Measurements from ENCODE around the gene ANKRD18A. TPM values are rescaled to one million over a fixed set of nuclear protein-coding genes. Genes with fewer than 3 reads are reported as not detected.
"Not testable (repeated sequence)": the region's sequence is repeated elsewhere in the genome, so short reads cannot be mapped to it uniquely, and the experiment has no call there.

Gene ANKRD18A
- polyA plus RNA-seq, 1 donor, result 5.3 TPM

- DNase-seq, result no peak
These were observed 9.1 kb upstream of the ANKRD18A start for GRCh38 chr9:38629511-38629910.

- DNase-seq, result no peak
These were observed 5.6 kb upstream of the ANKRD18A start for GRCh38 chr9:38626006-38626405.

- no peak for DNase-seq
These were observed 2.6 kb upstream of the ANKRD18A start for GRCh38 chr9:38622951-38623350.

- peak; percentile 39 for DNase-seq
These were observed 1.9 kb upstream of the ANKRD18A start for GRCh38 chr9:38622288-38622674.

DNA sequence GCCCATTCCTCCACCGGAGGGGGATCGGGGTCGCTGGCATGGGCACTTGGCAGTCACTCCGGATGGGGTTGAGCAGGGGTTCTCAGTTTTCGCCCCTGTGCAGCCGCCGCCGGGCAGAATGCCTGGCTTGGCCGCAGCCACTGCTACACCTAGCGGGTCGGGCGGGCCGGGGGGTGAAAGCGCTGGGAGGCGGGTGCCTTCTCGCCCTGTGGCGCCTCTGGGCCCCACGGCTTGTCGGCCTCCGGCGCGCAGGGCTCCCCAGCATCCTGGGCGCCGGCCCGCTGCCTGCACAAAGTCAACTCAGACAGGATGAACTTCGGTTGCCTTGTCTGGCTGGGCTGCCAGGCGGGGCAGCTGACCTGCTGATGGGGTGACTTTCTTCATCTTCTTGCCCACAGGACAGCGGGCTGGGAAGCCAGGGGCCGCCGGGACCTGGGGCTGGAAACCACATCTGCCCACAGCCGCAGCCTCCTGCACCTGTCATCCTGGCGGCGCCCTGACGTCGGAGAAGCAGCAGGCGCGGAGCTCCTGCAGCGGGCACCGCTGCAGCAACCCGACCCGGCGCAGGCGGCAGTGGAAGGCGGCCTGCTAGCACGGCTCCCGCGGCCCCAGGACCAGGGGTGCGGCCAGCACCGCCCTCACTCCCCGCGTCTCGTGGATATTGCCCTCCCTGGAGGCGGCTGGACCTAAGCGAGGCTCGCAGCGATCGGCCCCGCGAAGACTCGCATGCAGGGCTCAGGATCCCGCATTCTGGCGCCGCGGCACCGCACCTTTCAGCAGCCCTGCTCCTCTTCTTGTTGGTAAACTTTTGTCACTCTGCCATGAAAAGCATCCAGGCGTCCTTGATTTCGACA lies 1.3 kb upstream of the ANKRD18A start:
- peak; percentile 13 for DNase-seq

DNA sequence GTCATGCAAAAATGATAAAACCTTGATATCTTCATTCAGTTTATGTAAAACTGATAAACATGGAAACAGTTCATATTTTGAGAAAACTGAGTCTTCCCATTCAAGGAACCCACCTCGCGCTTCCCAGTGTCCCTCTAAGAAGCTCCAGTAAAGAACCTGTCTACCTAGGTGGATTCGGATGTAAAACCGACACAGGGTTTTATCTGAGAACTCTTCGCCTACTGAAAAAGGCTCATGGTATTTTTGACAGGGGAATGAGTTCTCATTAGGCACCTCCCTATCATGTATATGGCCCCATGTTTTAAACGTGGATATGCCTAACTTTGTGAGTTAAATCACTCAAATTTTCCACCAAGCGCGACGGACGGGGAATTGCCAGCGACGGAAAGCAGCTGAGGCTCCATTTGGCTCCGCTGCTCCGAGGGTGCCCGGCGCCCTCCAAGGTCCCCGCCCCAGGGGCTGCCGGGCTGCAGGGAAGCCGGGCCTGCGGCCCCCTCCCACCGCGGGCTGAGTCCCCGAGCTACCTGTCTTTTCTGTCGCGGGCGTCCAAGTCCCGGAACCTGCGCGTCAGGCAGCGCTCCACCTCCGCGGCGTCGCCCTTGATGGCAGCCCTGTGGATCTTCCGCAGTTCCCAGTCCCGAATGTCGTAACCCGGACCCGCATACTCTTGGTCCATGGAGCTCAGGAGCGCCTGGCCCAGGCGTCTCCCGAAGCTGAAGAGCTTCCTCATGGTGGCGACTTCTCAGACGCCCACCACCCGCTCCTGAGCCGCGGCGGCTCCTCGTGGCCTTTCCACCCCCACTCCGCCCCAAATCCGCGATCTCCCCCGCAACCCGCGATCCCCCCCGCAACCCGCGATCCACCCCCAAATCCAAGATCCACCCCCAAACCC lies 594 bp downstream of the ANKRD18A start:
- peak; percentile 6 for DNase-seq

DNA sequence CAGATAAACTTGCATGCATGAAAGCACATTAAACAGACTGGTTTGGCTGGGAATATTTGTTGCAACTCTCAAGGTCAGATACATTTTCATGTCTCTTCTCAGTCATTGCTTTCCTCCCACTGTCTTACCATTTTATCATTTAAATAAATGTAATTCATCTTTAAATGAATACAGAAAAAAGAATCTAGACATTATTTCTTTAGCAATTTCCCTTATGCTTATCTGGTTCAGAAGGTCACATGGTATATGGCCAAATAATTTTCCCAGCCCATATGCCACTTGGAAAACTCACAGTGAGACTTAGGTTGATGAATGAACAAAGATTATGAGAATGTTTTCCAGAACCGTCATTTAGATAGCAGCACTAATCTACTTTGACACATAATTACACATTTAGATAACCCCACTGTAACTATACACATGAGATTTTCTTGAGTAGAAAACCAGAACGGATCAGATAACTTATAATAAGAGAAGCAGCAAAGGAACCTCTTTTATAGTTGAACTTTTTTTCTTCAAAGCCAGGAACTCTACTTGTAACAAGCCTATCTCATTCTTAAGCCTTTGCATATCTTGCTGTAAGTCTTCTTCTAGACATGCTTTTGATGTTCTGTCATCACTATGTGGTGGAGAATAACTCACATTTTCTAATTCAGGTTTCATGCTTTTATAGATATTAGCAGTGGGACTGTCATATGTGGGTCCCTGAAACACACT lies 22.2 kb downstream of the ANKRD18A start:
- DNase-seq, result not testable (repeated sequence)

DNA sequence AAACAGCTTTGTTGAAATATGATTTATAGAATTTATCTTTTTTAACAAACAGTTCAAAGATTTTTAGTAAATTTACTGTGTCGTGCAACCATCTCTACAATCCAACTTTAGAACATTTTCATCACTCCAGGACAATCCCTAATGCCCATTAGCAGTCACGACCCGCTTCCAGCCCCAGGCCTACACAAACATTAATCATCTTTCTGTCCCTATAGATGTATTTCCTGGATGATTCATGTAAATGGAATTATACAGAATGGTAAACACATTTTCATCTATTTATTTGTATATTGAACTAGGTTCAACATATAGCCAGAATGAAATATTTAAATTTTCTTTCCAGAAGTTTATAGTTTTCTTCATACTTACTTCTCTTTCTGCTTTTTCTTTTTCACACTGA lies 25.3 kb downstream of the ANKRD18A start:
- DNase-seq, result not testable (repeated sequence)

GRCh38 chr9:38591346-38592063 lies 28.9 kb downstream of the ANKRD18A start:
- not testable (repeated sequence) for DNase-seq

GRCh38 chr9:38583765-38584164 lies 36.6 kb downstream of the ANKRD18A start:
- not testable (repeated sequence) for DNase-seq

DNA sequence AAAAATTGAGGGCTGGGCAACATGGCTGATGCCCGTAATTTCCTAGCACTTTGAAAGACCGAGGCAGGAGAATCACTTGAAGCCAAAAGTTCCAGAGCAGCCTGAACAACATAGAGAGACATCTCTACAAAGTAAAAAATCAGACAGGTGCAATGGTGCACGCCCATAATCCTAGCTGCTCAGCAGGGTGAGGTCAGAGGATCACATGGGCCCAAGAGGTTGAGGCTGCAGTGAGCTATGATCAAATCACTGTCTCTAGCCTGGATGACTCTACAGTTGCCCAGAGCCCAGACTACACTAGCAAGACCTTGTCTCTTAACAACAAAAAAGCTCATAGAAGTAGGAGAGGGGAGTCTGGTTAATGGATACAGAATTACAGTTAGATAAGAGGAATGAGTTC lies 40.3 kb downstream of the ANKRD18A start:
- not testable (repeated sequence) for DNase-seq

- DNase-seq, result not testable (repeated sequence)
These were observed 44.2 kb downstream of the ANKRD18A start for GRCh38 chr9:38576181-38576580.

GRCh38 chr9:38566048-38566447 lies 54.3 kb downstream of the ANKRD18A start:
- DNase-seq, result not testable (repeated sequence)

GRCh38 chr9:38565178-38565577 lies 55.2 kb downstream of the ANKRD18A start:
- DNase-seq, result not testable (repeated sequence)

GRCh38 chr9:38563911-38564310 lies 56.5 kb downstream of the ANKRD18A start:
- not testable (repeated sequence) for DNase-seq

GRCh38 chr9:38561134-38561533 lies 59.3 kb downstream of the ANKRD18A start:
- not testable (repeated sequence) for DNase-seq

DNA sequence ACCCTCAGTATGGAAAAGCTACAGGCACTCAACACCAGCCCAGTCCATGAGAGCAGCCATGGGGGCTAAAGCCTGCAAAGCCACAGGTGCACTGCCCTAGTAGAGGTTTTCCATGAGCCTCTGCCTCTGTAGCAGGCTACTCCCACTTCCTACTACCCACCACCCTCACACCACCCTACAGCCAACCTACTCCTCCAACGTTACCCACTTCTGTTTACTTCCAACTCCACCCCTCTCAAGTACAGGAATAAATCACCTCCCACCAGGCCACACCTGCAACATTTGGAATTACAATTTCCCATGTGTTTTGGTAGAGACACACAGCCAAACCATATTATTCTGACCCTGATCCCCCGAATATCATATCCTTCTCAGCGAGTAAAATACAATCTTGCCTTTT lies 61.2 kb downstream of the ANKRD18A start:
- DNase-seq, result not testable (repeated sequence)

DNA sequence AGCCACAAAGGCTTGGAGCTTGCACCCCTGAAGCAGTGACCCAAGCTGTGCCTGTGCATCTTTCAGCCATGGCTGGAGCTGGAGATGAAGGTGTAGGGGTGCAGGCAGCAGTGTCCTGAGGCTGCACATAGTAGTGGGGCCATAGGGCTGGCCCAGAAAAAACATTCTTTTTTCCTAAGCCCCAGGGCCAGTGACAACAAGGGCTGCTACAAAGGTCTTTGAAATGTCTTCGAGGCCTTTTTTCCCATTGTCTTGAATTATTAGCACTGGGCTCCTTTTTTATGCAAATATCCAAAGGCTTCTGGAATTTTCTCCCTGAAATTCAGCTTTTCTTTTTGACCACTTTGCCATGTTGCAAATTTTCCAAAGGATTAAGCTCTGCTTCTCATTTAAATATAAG lies 62.6 kb downstream of the ANKRD18A start:
- DNase-seq, result not testable (repeated sequence)

DNA sequence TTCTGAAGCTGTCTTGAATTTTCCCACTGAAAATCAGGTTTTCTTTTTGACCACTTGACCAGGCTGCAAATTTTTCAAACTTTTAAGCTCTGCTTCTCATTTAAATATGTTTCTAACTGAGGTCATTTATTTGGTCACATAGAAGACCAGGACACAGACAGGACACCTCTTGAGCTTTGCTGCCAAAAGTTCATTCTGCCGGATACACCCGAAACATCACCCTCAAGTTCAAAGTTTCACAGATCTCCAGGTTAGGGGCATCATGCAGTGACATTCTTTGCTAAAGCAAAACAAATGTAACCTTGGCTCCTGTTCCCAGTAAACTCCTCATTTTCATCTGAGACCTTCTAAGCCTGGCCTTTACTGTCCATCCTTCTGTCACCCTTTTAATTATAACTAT lies 65.4 kb downstream of the ANKRD18A start:
- DNase-seq, result not testable (repeated sequence)

DNA sequence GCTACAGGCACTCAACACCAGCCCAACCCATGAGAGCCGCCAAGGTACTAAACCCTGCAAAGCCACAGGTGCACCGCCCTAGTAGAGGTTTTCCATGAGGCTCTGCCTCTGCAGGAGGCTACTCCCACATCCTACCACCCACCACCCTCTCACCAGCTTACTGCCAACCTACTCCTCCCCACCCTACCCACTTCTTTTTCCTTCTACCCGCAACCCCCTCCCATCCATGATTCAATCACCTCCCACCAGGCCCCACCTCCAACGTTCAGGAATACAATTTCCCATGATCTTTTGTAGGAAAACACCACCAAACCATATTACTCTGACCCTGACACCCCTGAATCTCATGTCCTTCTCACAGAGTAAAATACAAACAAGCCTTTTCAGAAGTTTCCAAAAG lies 67.4 kb downstream of the ANKRD18A start:
- not testable (repeated sequence) for DNase-seq

GRCh38 chr9:38546497-38547163 lies 73.8 kb downstream of the ANKRD18A start:
- not testable (repeated sequence) for DNase-seq
